Heart left ventricle (tissue), 13 donors: ENCODE data around the gene SPTB.

ENCODE experiments used
- CTCF ChIP-seq, 12 donors: fragments of 200-600 bp; sonication (generic) in 4 of 12; IDR thresholded peaks; one replicate each; pipeline versions ENCODE4 v1.5.0 to v1.8.0; 2018 to 2022; ENCODE audit warnings: antibody characterized with exemption in 12 of 12, mild to moderate bottlenecking in 5 of 12
- POLR2A ChIP-seq, 2 donors: fragments of 450-650 bp; IDR thresholded peaks; one replicate each; pipeline ENCODE4 v1.6.1; 2017; ENCODE audit warnings: antibody characterized with exemption in 2 of 2, mild to moderate bottlenecking in 2 of 2, moderate library complexity in 2 of 2
- donor health status: ischemic (EF 13 %, LVEDD 7.1; RV severe dilation, severe dysfunction).
- donor health status: DM: no; HTN: yes; CAD: no.
- donor health status: DM: no; HTN: no; CAD: no.
- donor health status: ischemic (EF 25% LVEDD 6.9; RV normal size, moderate dysfunction).
- donor health status: ischemic (EF 25% LVEDD 5.7; RV mildly dilated, moderate dysfunction).
- donor health status: ischemic (EF 35%, LVEDD 5.7; RV mildly dilated, moderate dysfunction).
- donor health status: nonischemic (EF 11% LVEDD 7.7; RV severe dilation, severe dysfunction).
- donor health status: DM: yes; HTN: yes; CAD: no.
- donor health status: PGD.
- donor health status: ischemic (EF 29% LVEDD 5.4; RV normal size, mild dysfunction).
- donor health status: nonischemic (EF 23%, LVEDD 6.1; RV moderate dilation, normal function).

- TF ChIP-seq CTCF (IDR thresholded peaks at IDR 0.05) (no peak), POLR2A (IDR thresholded peaks at IDR 0.05) (no peak)
Observed at GRCh38 chr14:64915797-64916196, 36.1 kb upstream of the SPTB start.
